SK-N-SH treated with all-trans-retinoic acid at 6 μM for 48 hours (cell line): ENCODE data around the gene ANG.

Experiments used
- GLIS3 ChIP-seq: fragments of 250-450 bp; sonication (Bioruptor Pico); IDR thresholded peaks from 2 replicates; pipeline ENCODE4 v1.5.0; 2020; ENCODE audit warnings: mild to moderate bottlenecking, moderate library complexity
- OSR1 ChIP-seq: fragments of 250-450 bp; sonication (Bioruptor Pico); IDR thresholded peaks from 2 replicates; pipeline ENCODE4 v1.8.0; 2022; ENCODE audit warnings: moderate library complexity, mild to moderate bottlenecking, inconsistent platforms
- POU6F1 ChIP-seq: fragments of 250-450 bp; sonication (Bioruptor Pico); IDR thresholded peaks from 2 replicates; pipeline ENCODE4 v1.8.0; 2021; ENCODE audit warnings: low read depth, mild to moderate bottlenecking, moderate library complexity, borderline replicate concordance
- SNAI2 ChIP-seq: fragments of 250-450 bp; sonication (Bioruptor Pico); IDR thresholded peaks from 2 replicates; pipeline ENCODE4 v1.5.0; 2020; ENCODE audit warnings: mild to moderate bottlenecking, moderate library complexity
- ZC3H10 ChIP-seq: fragments of 250-450 bp; sonication (Bioruptor Pico); IDR thresholded peaks from 2 replicates; pipeline ENCODE4 v1.5.1; 2021; ENCODE audit warnings: mild to moderate bottlenecking, moderate library complexity
- ZFP3 ChIP-seq: fragments of 250-450 bp; sonication (Bioruptor Pico); IDR thresholded peaks from 2 replicates; pipeline ENCODE4 v1.5.0; 2020; ENCODE audit warnings: mild to moderate bottlenecking, moderate library complexity
- ZNF565 ChIP-seq: fragments of 450-650 bp; formaldehyde crosslinking; conservative IDR thresholded peaks from 2 replicates; pipeline ENCODE4 v1.5.0; 2020; ENCODE audit warnings: low read depth, mild to moderate bottlenecking, moderate library complexity
- ZNF8 ChIP-seq: fragments of 450-650 bp; formaldehyde crosslinking; IDR thresholded peaks from 2 replicates; pipeline ENCODE4 v1.5.0; 2020; ENCODE audit warnings: mild to moderate bottlenecking, moderate library complexity

- TF ChIP-seq GLIS3 (no peak), ZNF8 (CRISPR knock-in tag) (no peak), ZNF565 (CRISPR knock-in tag) (no peak), SNAI2 (CRISPR knock-in tag) (no peak), ZC3H10 (CRISPR knock-in tag) (no peak), OSR1 (CRISPR knock-in tag) (no peak), POU6F1 (CRISPR knock-in tag) (no peak), ZFP3 (no peak)
Measured at GRCh38 chr14:20730891-20731290, 42.3 kb downstream of the ANG start.
